Heart left ventricle (tissue), 13 donors: Measurements from ENCODE around the gene SPATS2L.

Experiments used
- CTCF ChIP-seq, 12 donors: fragments of 200-600 bp; sonication (generic) in 4 of 12; IDR thresholded peaks; one replicate each; pipeline versions ENCODE4 v1.5.0 to v1.8.0; 2018 to 2022; ENCODE audit warnings: antibody characterized with exemption in 12 of 12, mild to moderate bottlenecking in 5 of 12
- POLR2A ChIP-seq, 2 donors: fragments of 450-650 bp; IDR thresholded peaks; one replicate each; pipeline ENCODE4 v1.6.1; 2017; ENCODE audit warnings: antibody characterized with exemption in 2 of 2, mild to moderate bottlenecking in 2 of 2, moderate library complexity in 2 of 2
- donor health status: ischemic (EF 13 %, LVEDD 7.1; RV severe dilation, severe dysfunction).
- donor health status: DM: no; HTN: yes; CAD: no.
- donor health status: DM: no; HTN: no; CAD: no.
- donor health status: ischemic (EF 25% LVEDD 6.9; RV normal size, moderate dysfunction).
- donor health status: ischemic (EF 25% LVEDD 5.7; RV mildly dilated, moderate dysfunction).
- donor health status: ischemic (EF 35%, LVEDD 5.7; RV mildly dilated, moderate dysfunction).
- donor health status: nonischemic (EF 11% LVEDD 7.7; RV severe dilation, severe dysfunction).
- donor health status: DM: yes; HTN: yes; CAD: no.
- donor health status: PGD.
- donor health status: ischemic (EF 29% LVEDD 5.4; RV normal size, mild dysfunction).
- donor health status: nonischemic (EF 23%, LVEDD 6.1; RV moderate dilation, normal function).

DNA sequence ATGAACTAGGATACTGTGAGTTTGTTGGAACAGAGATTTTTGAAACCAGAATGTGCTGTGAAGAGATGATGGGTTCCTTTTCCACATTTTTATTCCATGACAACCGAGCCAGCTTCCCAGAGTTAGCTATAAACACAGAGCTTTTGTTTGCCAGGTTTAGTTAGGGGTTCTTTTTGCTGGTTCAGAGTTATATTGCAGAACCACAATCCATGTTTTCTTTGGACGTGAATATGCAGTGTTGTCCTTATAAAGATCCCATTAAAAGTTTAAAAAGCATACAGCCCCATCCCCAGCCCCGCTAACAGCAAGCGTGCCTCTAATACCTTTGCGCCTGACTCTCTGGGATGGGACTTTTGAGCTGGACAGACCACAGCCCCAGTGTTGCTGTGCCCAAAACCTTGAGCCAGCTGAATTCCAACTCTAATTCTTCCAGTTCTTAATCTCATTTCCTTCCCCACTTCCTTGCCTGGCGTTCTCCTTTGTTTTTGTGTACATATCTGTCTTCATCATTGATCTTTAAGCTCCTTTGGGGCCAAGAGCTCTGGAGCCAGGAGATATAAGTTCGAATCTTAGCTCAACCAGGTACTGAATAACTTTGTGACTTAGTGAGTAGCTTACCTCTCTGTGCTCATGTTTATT, 72.3 kb downstream of the SPATS2L start:
- TF ChIP-seq CTCF (IDR thresholded peaks at IDR 0.05): no peak
- TF ChIP-seq POLR2A (IDR thresholded peaks at IDR 0.05): no peak
